CD14-positive monocyte (primary cell): ENCODE measurements around the gene CCDC13. TPM values are rescaled to one million over a fixed set of nuclear protein-coding genes. Genes with fewer than 3 reads are reported as not detected.

Experiments
- DNase-seq, 3 donors: peaks; one replicate each; pipeline ENCODE4 v3.0.0-alpha.2; 2011 to 2022
- H2AFZ ChIP-seq: 2 replicates; pipeline ENCODE4 v1.6.0; 2012; ENCODE audit warnings: mild to moderate bottlenecking, low read depth, low read length, inconsistent platforms; ENCODE audit not compliant: insufficient read depth, poor library complexity, severe bottlenecking
- H3K27ac ChIP-seq, 2 donors: 1 replicate in 1 of 2; 2 replicates in 1 of 2; pipeline ENCODE4 v1.5.1; 2012 to 2013; ENCODE audit warnings: low read length in 2 of 2, control low read depth in 1 of 2, inconsistent platforms in 1 of 2, low read depth in 1 of 2, mild to moderate bottlenecking in 1 of 2
- H3K27me3 ChIP-seq, 2 donors: one replicate each; pipeline versions ENCODE4 v1.6.0 to v1.6.1; 2011 to 2013; ENCODE audit warnings: low read length in 2 of 2; ENCODE audit not compliant: control insufficient read depth in 2 of 2, insufficient read depth in 2 of 2
- H3K36me3 ChIP-seq, 2 donors: replicated peaks in 1 of 2; 1 replicate in 1 of 2; 2 replicates in 1 of 2; pipeline versions ENCODE4 v1.5.1 to v1.6.1; 2012 to 2013; ENCODE audit warnings: low read length in 2 of 2, control low read depth in 1 of 2, inconsistent platforms in 1 of 2, mild to moderate bottlenecking in 1 of 2; ENCODE audit not compliant: insufficient read depth in 2 of 2, control insufficient read depth in 1 of 2
- H3K4me1 ChIP-seq, 2 donors: 1 replicate in 1 of 2; 2 replicates in 1 of 2; pipeline versions ENCODE4 v1.5.1 to v1.6.1; 2012 to 2013; ENCODE audit warnings: low read length in 2 of 2, control low read depth in 1 of 2, inconsistent platforms in 1 of 2, mild to moderate bottlenecking in 1 of 2, moderate library complexity in 1 of 2; ENCODE audit not compliant: insufficient read depth in 2 of 2, control insufficient read depth in 1 of 2
- H3K4me2 ChIP-seq: replicated peaks from 2 replicates; pipeline ENCODE3; 2012; ENCODE audit warnings: low read length, moderate library complexity, mild to moderate bottlenecking; ENCODE audit not compliant: poor library complexity, severe bottlenecking; ENCODE audit errors: extremely low read depth
- H3K4me3 ChIP-seq, 3 experiments: fragments of 200-600 bp in 1 of 3; sonication (generic) in 1 of 3; replicated peaks in 1 of 3; 1 replicate in 2 of 3; 2 replicates in 1 of 3; pipeline ENCODE4 v1.5.1; 2011 to 2013; ENCODE audit warnings: low read length in 3 of 3, mild to moderate bottlenecking in 3 of 3, control low read depth in 2 of 3, low read depth in 2 of 3, inconsistent platforms in 1 of 3, moderate library complexity in 1 of 3
- H3K79me2 ChIP-seq: 2 replicates; pipeline ENCODE4 v1.6.0; 2012; ENCODE audit warnings: mild to moderate bottlenecking, control low read depth, inconsistent platforms, low read length, moderate library complexity; ENCODE audit not compliant: insufficient read depth
- H3K9ac ChIP-seq: 2 replicates; pipeline ENCODE4 v1.6.0; 2017; ENCODE audit warnings: low read length, mild to moderate bottlenecking; ENCODE audit not compliant: insufficient read depth, poor library complexity, severe bottlenecking
- H3K9me3 ChIP-seq, 2 donors: replicated peaks in 1 of 2; 1 replicate in 1 of 2; 2 replicates in 1 of 2; pipeline versions ENCODE4 v1.5.1 to v1.6.1; 2012 to 2013; ENCODE audit warnings: low read length in 2 of 2, control low read depth in 1 of 2; ENCODE audit not compliant: control insufficient read depth in 1 of 2, insufficient read depth in 1 of 2
- H4K20me1 ChIP-seq: 2 replicates; pipeline ENCODE4 v1.6.0; 2012; ENCODE audit warnings: mild to moderate bottlenecking, low read length, control low read depth, moderate library complexity; ENCODE audit not compliant: insufficient read depth
- H3K27ac Mint-ChIP-seq, 7 donors: one replicate each; pipeline ENCODE4 v1.8.0; 2020; ENCODE audit warnings: mild to moderate bottlenecking in 7 of 7, mixed read lengths in 7 of 7, moderate library complexity in 6 of 7, inconsistent platforms in 2 of 7
- H3K27me3 Mint-ChIP-seq, 3 donors: one replicate each; pipeline ENCODE4 v1.8.0; 2021 to 2022; ENCODE audit warnings: low read depth in 3 of 3, mild to moderate bottlenecking in 3 of 3, mixed read lengths in 3 of 3, moderate library complexity in 3 of 3, inconsistent platforms in 1 of 3
- H3K36me3 Mint-ChIP-seq, 2 donors: one replicate each; pipeline ENCODE4 v1.8.0; 2020; ENCODE audit warnings: mixed read lengths in 2 of 2, inconsistent platforms in 1 of 2, mild to moderate bottlenecking in 1 of 2
- H3K4me1 Mint-ChIP-seq: one replicate; pipeline ENCODE4 v1.8.0; 2020; ENCODE audit warnings: mild to moderate bottlenecking, mixed read lengths
- H3K4me3 Mint-ChIP-seq, 2 donors: one replicate each; pipeline ENCODE4 v1.8.0; 2020; ENCODE audit warnings: mild to moderate bottlenecking in 2 of 2, mixed read lengths in 2 of 2, moderate library complexity in 1 of 2
- H3K9me3 Mint-ChIP-seq, 7 donors: one replicate each; pipeline ENCODE4 v1.8.0; 2020 to 2022; ENCODE audit warnings: mixed read lengths in 7 of 7, mild to moderate bottlenecking in 6 of 7, moderate library complexity in 6 of 7, inconsistent platforms in 2 of 7
- CTCF ChIP-seq: fragments of 200-600 bp; IDR thresholded peaks from one replicate; pipeline ENCODE4 v1.8.0; 2022; ENCODE audit warnings: antibody characterized with exemption, mild to moderate bottlenecking
- WGBS: methylation state at CpG from one replicate; pipeline ENCODE4 v1.1.5; 2013; ENCODE audit warnings: missing lambda C conversion rate; ENCODE audit not compliant: insufficient coverage; 5-methylcytosine and 5-hydroxymethylcytosine counted together
- intact Hi-C, 2 donors: fragments of 100-400 bp; cut with micrococcal nuclease; formaldehyde crosslinking; loops; one replicate each; pipeline versions ENCODE4 v1.15.0 to v1.15.1; 2023
- polyA plus RNA-seq, 3 donors: library from polyadenylated mRNA; depleted of rRNA in 1 of 3; unstranded in 2 of 3; stranded (reverse) in 1 of 3; fragments of 300-500 nt in 2 of 3; fragments of >200 nt in 1 of 3; fragmentation: Illumina TruSeq in 2 of 3; gene quantifications; 1 replicate in 2 of 3; 2 replicates in 1 of 3; pipeline ENCODE4 v1.2.3, GENCODE V29; 2012 to 2021

Gene CCDC13
- polyA plus RNA-seq, 3 donors, result 0.97 to 2.4 (median 1.8) TPM

GRCh38 chr3:42820746-42821051 lies 47.6 kb upstream of the CCDC13 start:
- Mint-ChIP-seq H3K9me3 (peaks cover 0 to 2% (median 0%) of the 10 kb centered on the region in 7 donors), H3K36me3 (no peaks in the 10 kb centered on the region), H3K27me3 (peaks cover 0 to 11% (median 1%) of the 10 kb centered on the region in 3 donors), H3K27ac (no peak overlapping the region), H3K4me3 (no peak overlapping the region), H3K4me1 (peaks cover 2% of the 10 kb centered on the region)
- no peak overlapping the region for H3K27ac ChIP-seq
- no peak for DNase-seq
- H3K4me1 ChIP-seq, result no peaks in the 10 kb centered on the region
- WGBS, result 84% methylated on average over 6 of the region's 6 CpGs
- H4K20me1 ChIP-seq, result no peaks in the 10 kb centered on the region
- no peaks in the 10 kb centered on the region for H3K36me3 ChIP-seq
- H3K9ac ChIP-seq, result no peak overlapping the region
- no peaks in the 10 kb centered on the region for H3K79me2 ChIP-seq
- H3K9me3 ChIP-seq, result no peaks in the 10 kb centered on the region
- no peak overlapping the region for H2AFZ ChIP-seq
- no peak for TF ChIP-seq CTCF
- H3K4me2 ChIP-seq, result no peak overlapping the region
- H3K4me3 ChIP-seq, result no peak overlapping the region
- H3K27me3 ChIP-seq, result no peaks in the 10 kb centered on the region
- intact Hi-C loops, result no loop called here

GRCh38 chr3:42819351-42819965 lies 46.4 kb upstream of the CCDC13 start:
- no peak overlapping the region for H3K27ac Mint-ChIP-seq
- H3K4me1 Mint-ChIP-seq, result peaks cover 2% of the 10 kb centered on the region
- intact Hi-C loops, result no loop called here
- TF ChIP-seq CTCF, result no peak
- Histone ChIP-seq H4K20me1 (no peaks in the 10 kb centered on the region), H3K27ac (no peak overlapping the region), H2AFZ (no peak overlapping the region), H3K36me3 (no peaks in the 10 kb centered on the region), H3K4me3 (no peak overlapping the region), H3K9me3 (no peaks in the 10 kb centered on the region), H3K4me2 (no peak overlapping the region), H3K27me3 (no peaks in the 10 kb centered on the region), H3K9ac (no peak overlapping the region), H3K4me1 (no peaks in the 10 kb centered on the region), H3K79me2 (no peaks in the 10 kb centered on the region)
- DNase-seq, result no peak
- 76% methylated on average over 2 of the region's 2 CpGs for WGBS
- H3K4me3 Mint-ChIP-seq, result no peak overlapping the region
- H3K27me3 Mint-ChIP-seq, result peaks cover 0 to 10% (median 0%) of the 10 kb centered on the region in 3 donors
- no peaks in the 10 kb centered on the region for H3K36me3 Mint-ChIP-seq
- peaks cover 0 to 2% (median 0%) of the 10 kb centered on the region in 7 donors for H3K9me3 Mint-ChIP-seq
